ENCODE results near the gene UGT1A1.

DNA sequence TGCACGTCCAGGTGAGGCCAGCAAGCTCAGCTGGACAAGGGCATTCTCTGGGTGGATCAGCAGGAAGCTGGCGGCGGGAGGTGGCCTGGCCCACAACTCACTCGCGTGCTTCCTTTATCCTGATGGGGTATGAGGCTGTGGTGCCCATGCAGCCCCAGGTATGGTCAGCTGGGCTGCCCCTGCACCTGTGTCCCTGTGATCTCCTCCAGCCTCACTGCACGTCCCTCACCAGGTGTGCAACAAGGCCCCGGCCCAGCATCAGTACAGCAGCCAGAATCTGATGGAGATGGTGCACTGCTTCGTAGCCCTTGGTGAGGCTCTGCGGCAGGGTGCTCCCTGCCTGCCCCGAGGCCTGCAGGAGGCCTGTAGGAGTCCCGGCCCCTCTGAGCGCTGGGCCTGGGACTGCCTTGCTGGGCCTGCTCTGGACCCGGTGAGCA lies 35.7 kb downstream of the UGT1A1 start:
- no peak for TF ChIP-seq MAX (IDR thresholded peaks at IDR 0.05)
- no peak for TF ChIP-seq EGR1 (IDR thresholded peaks at IDR 0.05)

Measured in Ishikawa (cell line).